CD4-positive, alpha-beta memory T cell (primary cell): Measurements from ENCODE around the gene ATP6V1C2. TPM values are rescaled to one million over a fixed set of nuclear protein-coding genes. Genes with fewer than 3 reads are reported as not detected.
"Not testable (repeated sequence)": the region's sequence is repeated elsewhere in the genome, so short reads cannot be mapped to it uniquely, and the experiment has no call there.

Experiments used
- CTCF ChIA-PET: fragments of 350-600 bp; sonication (Branson Sonifier 250); formaldehyde crosslinking; loops from one replicate; lab custom pipeline; 2021; ENCODE audit warnings: inconsistent platforms; ENCODE audit not compliant: partially characterized antibody; lab: Charles Lee
- POLR2A ChIA-PET: fragments of 350-600 bp; sonication (Branson Sonifier 250); formaldehyde crosslinking; loops from one replicate; lab custom pipeline; 2021; ENCODE audit not compliant: partially characterized antibody; lab: Charles Lee
- DNase-seq, 5 donors: peaks; one replicate each; pipeline versions ENCODE4 v3.0.0 to v3.0.0-alpha.2; 2020 to 2022; ENCODE audit warnings: mixed read lengths in 1 of 5
- H3K27ac ChIP-seq: one replicate; pipeline ENCODE4 v1.7.0; 2013; ENCODE audit warnings: low read depth, low read length
- H3K27me3 ChIP-seq: 2 replicates; pipeline ENCODE4 v1.7.0; 2013; ENCODE audit warnings: mild to moderate bottlenecking, low read length, moderate library complexity; ENCODE audit not compliant: insufficient read depth
- H3K36me3 ChIP-seq: 2 replicates; pipeline ENCODE4 v1.7.0; 2013; ENCODE audit warnings: mild to moderate bottlenecking, low read length, moderate library complexity; ENCODE audit not compliant: insufficient read depth
- H3K4me1 ChIP-seq: 2 replicates; pipeline ENCODE4 v1.7.0; 2013; ENCODE audit warnings: mild to moderate bottlenecking, low read length, moderate library complexity; ENCODE audit not compliant: insufficient read depth
- H3K4me3 ChIP-seq, 2 donors: one replicate each; pipeline ENCODE4 v1.7.0; 2013; ENCODE audit warnings: low read length in 2 of 2, mild to moderate bottlenecking in 1 of 2
- H3K9me3 ChIP-seq, 2 donors: one replicate each; pipeline ENCODE4 v1.7.0; 2013; ENCODE audit warnings: low read length in 2 of 2, control low read depth in 1 of 2; ENCODE audit not compliant: control insufficient read depth in 1 of 2
- H3K27ac Mint-ChIP-seq, 7 donors: one replicate each; pipeline ENCODE4 v1.8.0; 2020 to 2021; ENCODE audit warnings: mixed read lengths in 7 of 7, mild to moderate bottlenecking in 6 of 7, inconsistent platforms in 3 of 7, moderate library complexity in 3 of 7
- H3K27me3 Mint-ChIP-seq, 2 donors: one replicate each; pipeline ENCODE4 v1.8.0; 2020 to 2021; ENCODE audit warnings: mixed read lengths in 2 of 2
- H3K36me3 Mint-ChIP-seq, 2 donors: one replicate each; pipeline ENCODE4 v1.8.0; 2020 to 2021; ENCODE audit warnings: mixed read lengths in 2 of 2, inconsistent platforms in 1 of 2, mild to moderate bottlenecking in 1 of 2
- H3K4me1 Mint-ChIP-seq, 4 donors: one replicate each; pipeline ENCODE4 v1.8.0; 2020 to 2021; ENCODE audit warnings: mixed read lengths in 4 of 4, mild to moderate bottlenecking in 1 of 4
- H3K4me3 Mint-ChIP-seq, 8 donors: one replicate each; pipeline ENCODE4 v1.8.0; 2020 to 2021; ENCODE audit warnings: mixed read lengths in 8 of 8, mild to moderate bottlenecking in 7 of 8, moderate library complexity in 6 of 8, inconsistent platforms in 3 of 8
- H3K9me3 Mint-ChIP-seq, 8 donors: one replicate each; pipeline ENCODE4 v1.8.0; 2020 to 2021; ENCODE audit warnings: mixed read lengths in 8 of 8, mild to moderate bottlenecking in 5 of 8, inconsistent platforms in 3 of 8, moderate library complexity in 1 of 8
- intact Hi-C: fragments of 100-400 bp; cut with micrococcal nuclease; formaldehyde crosslinking; loops from one replicate; pipeline ENCODE4 v1.15.1; 2023
- polyA plus RNA-seq, 2 donors: library from polyadenylated mRNA; unstranded; fragments of 300-500 nt; fragmentation: Illumina TruSeq; gene quantifications; one replicate each; pipeline ENCODE4 v1.2.3, GENCODE V29; 2021
- total RNA-seq, 2 experiments: library from RNA; stranded (reverse); gene quantifications; one replicate each; pipeline ENCODE4 v1.2.3, GENCODE V29; 2021

The ATP6V1C2 gene
- total and polyA plus RNA-seq, 4 experiments from 2014 or later = 0.17 to 0.20 TPM; not detected in 2

DNA sequence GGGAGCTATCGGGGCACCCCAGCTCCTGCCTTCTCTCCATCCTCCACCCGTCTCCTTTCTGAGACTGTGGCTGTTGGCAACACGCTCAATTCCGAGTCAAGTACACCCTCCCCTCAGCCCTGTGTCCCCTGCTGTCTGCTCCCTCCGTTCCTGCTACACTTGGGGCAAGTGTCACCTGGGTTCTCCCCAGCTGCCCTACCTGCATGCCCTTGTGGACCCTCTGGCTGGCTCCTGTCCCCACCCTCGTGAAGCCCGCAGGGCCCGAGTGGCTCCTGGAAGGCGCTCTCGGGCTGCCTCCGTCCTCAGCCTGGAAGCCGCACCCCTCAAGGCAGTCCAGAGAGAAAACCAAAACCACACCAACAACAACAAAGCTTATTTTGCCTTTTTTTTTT is 57.3 kb downstream of the ATP6V1C2 start:
- H3K4me1 ChIP-seq = no peaks in the 10 kb centered on the region
- Mint-ChIP-seq H3K27me3 (no peaks in the 10 kb centered on the region), H3K4me1 (no peaks in the 10 kb centered on the region), H3K9me3 (no peaks in the 10 kb centered on the region), H3K36me3 (peaks cover 23 to 36% of the 10 kb centered on the region in 2 donors), H3K4me3 (no peak overlapping the region), H3K27ac (no peak overlapping the region)
- intact Hi-C loops = no loop called here
- H3K4me3 ChIP-seq = no peak overlapping the region
- ChIA-PET CTCF (interaction anchor here (0.7 kb wide), 1 partner anchor 706 kb away, joined by 3 read pairs; no protein-coding TSS in a partner anchor), POLR2A (no interaction called here)
- no peak overlapping the region for H3K27ac ChIP-seq
- no peak for DNase-seq
- H3K36me3 ChIP-seq = peaks cover 14% of the 10 kb centered on the region
- H3K27me3 ChIP-seq = no peaks in the 10 kb centered on the region
- H3K9me3 ChIP-seq = no peaks in the 10 kb centered on the region

DNA sequence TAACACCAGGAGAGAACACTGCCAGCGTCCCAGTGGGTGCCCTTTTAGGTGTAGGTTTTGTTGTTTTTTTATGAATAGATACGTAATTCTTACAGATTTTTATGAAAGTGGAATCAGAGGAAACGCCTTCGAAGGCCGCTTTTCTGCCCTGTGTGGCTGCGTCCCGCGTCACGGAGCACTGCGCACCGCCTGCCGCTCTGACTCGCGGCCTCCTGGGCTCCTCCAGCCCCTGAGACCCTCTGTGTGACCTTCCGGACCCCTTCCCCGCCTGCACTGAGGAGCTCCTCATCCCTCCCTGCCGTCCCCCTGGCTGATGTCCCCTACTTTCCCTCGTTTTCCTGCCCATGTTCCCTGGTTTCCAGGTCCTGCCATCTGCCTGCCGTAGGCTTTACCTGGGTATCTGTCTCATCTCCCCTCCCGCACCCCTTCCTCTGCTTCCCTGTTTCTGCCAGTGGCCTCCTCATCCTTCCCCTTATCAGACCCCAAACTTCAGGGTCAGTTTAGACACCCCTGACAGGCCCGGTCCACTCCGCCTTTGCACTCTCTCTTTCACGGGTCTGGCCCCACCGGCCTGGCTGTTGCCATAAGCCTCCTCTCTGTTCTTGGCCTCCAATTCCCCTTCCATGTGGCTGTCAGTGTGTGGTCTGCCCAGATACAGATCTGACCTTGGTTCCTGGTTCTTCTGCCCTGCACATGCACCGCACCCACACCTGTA is 58.5 kb downstream of the ATP6V1C2 start:
- H3K27ac Mint-ChIP-seq = no peak overlapping the region
- POLR2A ChIA-PET = no interaction called here
- H3K36me3 ChIP-seq = peaks cover 24% of the 10 kb centered on the region

DNA sequence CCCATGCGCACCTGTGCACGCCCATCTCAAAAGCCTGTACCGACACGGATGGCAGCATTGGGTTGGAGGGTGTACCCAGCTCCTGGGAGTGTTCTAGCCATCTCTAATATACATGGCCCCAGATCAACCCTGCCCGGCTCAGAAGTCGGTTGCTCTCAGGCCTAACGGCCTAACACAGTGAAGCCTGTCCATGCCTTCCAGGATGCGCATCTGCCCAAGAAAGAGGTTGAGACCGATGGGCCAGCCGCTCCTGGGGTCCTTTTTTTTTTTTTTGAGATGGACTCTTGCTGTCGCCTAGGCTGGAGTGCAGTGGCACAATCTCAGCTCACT is 59.0 kb downstream of the ATP6V1C2 start:
- Mint-ChIP-seq H3K4me3 (no peak overlapping the region), H3K4me1 (no peaks in the 10 kb centered on the region), H3K36me3 (peaks cover 41 to 52% of the 10 kb centered on the region in 2 donors), H3K27me3 (no peaks in the 10 kb centered on the region), H3K27ac (no peak overlapping the region), H3K9me3 (no peaks in the 10 kb centered on the region)
- Histone ChIP-seq H3K36me3 (peaks cover 29% of the 10 kb centered on the region), H3K4me1 (no peaks in the 10 kb centered on the region), H3K4me3 (no peak overlapping the region), H3K27me3 (no peaks in the 10 kb centered on the region), H3K9me3 (no peaks in the 10 kb centered on the region), H3K27ac (no peak overlapping the region)
- DNase-seq = no peak
- ChIA-PET POLR2A (no interaction called here), CTCF (no interaction called here)
- intact Hi-C loops = no loop called here

More for the DNA sequence above, 58.5 kb downstream of the ATP6V1C2 start:
- Mint-ChIP-seq H3K27me3 (no peaks in the 10 kb centered on the region), H3K36me3 (peaks cover 36 to 48% of the 10 kb centered on the region in 2 donors), H3K4me3 (peak overlapping the region in 1 of 8 donors; percentile 68), H3K4me1 (no peaks in the 10 kb centered on the region), H3K9me3 (no peaks in the 10 kb centered on the region)
- no peaks in the 10 kb centered on the region for H3K27me3 ChIP-seq
- intact Hi-C loops = no loop called here
- H3K27ac ChIP-seq = no peak overlapping the region
- H3K4me3 ChIP-seq = no peak overlapping the region
- H3K4me1 ChIP-seq = no peaks in the 10 kb centered on the region
- H3K9me3 ChIP-seq = no peaks in the 10 kb centered on the region
- CTCF ChIA-PET = no interaction called here
- DNase-seq = no peak

DNA sequence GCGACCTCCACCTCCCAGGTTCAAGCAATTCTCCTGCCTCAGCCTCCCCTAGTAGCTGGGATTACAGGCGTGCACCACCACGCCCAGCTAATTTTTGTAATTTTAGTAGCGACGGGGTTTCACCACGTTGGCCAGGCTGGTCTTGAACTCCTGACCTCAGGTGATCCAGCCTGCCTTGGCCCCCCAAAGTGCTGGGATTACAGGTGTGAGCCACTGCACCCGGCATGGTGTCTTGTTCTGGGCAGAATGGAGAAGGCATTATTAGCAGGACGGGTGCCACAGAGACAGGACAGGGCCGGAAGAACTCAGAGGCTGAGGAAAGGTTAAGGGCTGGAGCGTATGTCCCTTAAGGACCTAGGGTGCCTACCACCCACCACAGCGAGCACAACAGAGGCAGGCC is 59.4 kb downstream of the ATP6V1C2 start:
- CTCF ChIA-PET, DNase-seq, POLR2A ChIA-PET, intact Hi-C loops, H3K4me3 ChIP-seq, H3K27me3 ChIP-seq, H3K27me3 Mint-ChIP-seq, H3K4me3 Mint-ChIP-seq, H3K4me1 Mint-ChIP-seq, H3K9me3 Mint-ChIP-seq, H3K27ac ChIP-seq, H3K9me3 ChIP-seq, H3K4me1 ChIP-seq: not testable (repeated sequence)
- peaks cover 42 to 54% of the 10 kb centered on the region in 2 donors for H3K36me3 Mint-ChIP-seq
- H3K27ac Mint-ChIP-seq = peak overlapping the region in 1 of 7 donors; percentile 70
- peaks cover 29% of the 10 kb centered on the region for H3K36me3 ChIP-seq

DNA sequence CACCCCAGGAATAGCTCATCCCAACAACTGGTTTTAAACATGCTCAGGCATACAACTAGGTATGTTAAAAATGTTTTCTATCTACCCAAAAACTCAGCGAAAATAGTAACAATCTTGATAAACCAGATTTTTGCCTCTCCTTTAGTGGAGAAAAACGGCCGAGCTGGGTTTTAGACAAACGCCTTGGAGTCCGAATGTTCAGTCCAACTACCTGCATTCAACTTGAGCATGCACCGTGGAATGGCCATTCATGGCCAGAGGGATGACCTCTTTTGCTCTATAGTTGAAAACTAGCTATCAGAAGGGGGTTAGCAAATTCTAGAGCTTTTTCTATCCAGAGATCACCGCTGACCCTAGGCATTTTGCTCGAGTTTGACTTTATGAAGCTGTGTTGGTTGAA is 60.3 kb downstream of the ATP6V1C2 start:
- H3K4me3 Mint-ChIP-seq = no peak overlapping the region
- no peaks in the 10 kb centered on the region for H3K4me1 Mint-ChIP-seq
- H3K36me3 Mint-ChIP-seq = peaks cover 47 to 62% of the 10 kb centered on the region in 2 donors
- H3K27ac Mint-ChIP-seq = no peak overlapping the region
- H3K36me3 ChIP-seq = peaks cover 36% of the 10 kb centered on the region
- H3K9me3 Mint-ChIP-seq = no peaks in the 10 kb centered on the region
- ChIA-PET POLR2A (no interaction called here), CTCF (no interaction called here)
- DNase-seq = no peak
- H3K9me3 ChIP-seq = no peaks in the 10 kb centered on the region
- no peaks in the 10 kb centered on the region for H3K27me3 Mint-ChIP-seq
- H3K4me3 ChIP-seq = no peak overlapping the region
- no peaks in the 10 kb centered on the region for H3K4me1 ChIP-seq
- intact Hi-C loops = no loop called here
- no peak overlapping the region for H3K27ac ChIP-seq
- H3K27me3 ChIP-seq = no peaks in the 10 kb centered on the region

DNA sequence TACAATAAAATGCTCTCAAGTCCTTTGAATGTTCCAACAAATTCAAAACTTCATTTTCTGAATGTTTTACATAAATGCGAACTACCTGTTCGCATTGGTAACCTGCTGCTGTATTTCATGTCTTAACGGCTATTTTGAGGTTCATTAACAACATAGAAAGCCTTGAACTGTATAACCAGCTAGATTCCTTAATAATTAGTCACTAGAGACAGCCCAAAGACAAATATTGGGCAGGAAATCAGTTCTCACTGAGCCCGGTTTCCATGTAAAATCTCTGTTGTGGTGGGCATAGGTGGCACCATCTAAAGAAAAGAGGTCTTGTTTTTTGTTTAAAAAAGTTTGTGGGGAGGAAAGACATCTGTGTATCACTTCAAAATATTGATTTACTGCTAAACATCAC is 62.0 kb downstream of the ATP6V1C2 start:
- no peak for DNase-seq
- ChIA-PET POLR2A (no interaction called here), CTCF (no interaction called here)
- H3K4me3 Mint-ChIP-seq = no peak overlapping the region
- no peaks in the 10 kb centered on the region for H3K27me3 ChIP-seq
- H3K4me3 ChIP-seq = no peak overlapping the region
- H3K27ac ChIP-seq = no peak overlapping the region
- intact Hi-C loops = no loop called here
- no peaks in the 10 kb centered on the region for H3K9me3 Mint-ChIP-seq
- peaks cover 50% of the 10 kb centered on the region for H3K36me3 ChIP-seq
- no peaks in the 10 kb centered on the region for H3K4me1 ChIP-seq
- H3K36me3 Mint-ChIP-seq = peaks cover 57 to 75% of the 10 kb centered on the region in 2 donors
- no peaks in the 10 kb centered on the region for H3K9me3 ChIP-seq
- H3K27me3 Mint-ChIP-seq = no peaks in the 10 kb centered on the region
- H3K27ac Mint-ChIP-seq = no peak overlapping the region
- H3K4me1 Mint-ChIP-seq = no peaks in the 10 kb centered on the region

DNA sequence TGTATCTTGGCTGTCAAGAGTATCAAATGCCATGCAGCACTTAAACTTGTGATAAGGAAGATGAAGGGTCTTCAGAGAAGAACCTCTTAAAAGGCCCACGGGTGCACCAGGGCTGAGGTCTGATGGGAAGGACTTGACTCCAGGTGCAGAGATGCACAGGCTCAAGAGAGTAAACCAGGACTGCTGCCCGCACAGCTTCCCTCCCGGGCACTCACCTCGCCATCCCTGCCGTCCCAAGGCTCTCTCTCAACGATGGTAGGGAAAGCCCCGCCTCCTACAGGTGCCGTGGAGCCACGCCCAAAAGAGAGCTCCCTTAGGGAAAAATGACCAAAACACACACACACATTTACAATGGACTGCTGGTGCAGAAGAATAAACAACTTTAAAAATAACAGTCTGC is 63.3 kb downstream of the ATP6V1C2 start:
- no peak for DNase-seq
- H3K27me3 ChIP-seq = no peaks in the 10 kb centered on the region
- intact Hi-C loops = no loop called here
- ChIA-PET CTCF (no interaction called here), POLR2A (no interaction called here)
- no peak overlapping the region for H3K27ac ChIP-seq
- Mint-ChIP-seq H3K27me3 (no peaks in the 10 kb centered on the region), H3K9me3 (no peaks in the 10 kb centered on the region), H3K4me1 (peaks cover 0 to 5% (median 0%) of the 10 kb centered on the region in 4 donors), H3K4me3 (no peak overlapping the region), H3K27ac (no peak overlapping the region), H3K36me3 (peaks cover 67 to 84% of the 10 kb centered on the region in 2 donors)
- no peak overlapping the region for H3K4me3 ChIP-seq
- H3K36me3 ChIP-seq = peaks cover 63% of the 10 kb centered on the region
- no peaks in the 10 kb centered on the region for H3K9me3 ChIP-seq
- H3K4me1 ChIP-seq = peaks cover 2% of the 10 kb centered on the region
